GM12874 (cell line): ENCODE results near the gene TLNRD1.

Experiments used
- TF ChIP-seq, protein P1 (sequence below): IDR thresholded peaks from 2 replicates; pipeline ENCODE4 v1.5.1; 2011; ENCODE audit warnings: low read depth, mild to moderate bottlenecking, control low read depth, low read length, moderate library complexity; ENCODE audit not compliant: insufficient read depth

The TLNRD1 gene

DNA sequence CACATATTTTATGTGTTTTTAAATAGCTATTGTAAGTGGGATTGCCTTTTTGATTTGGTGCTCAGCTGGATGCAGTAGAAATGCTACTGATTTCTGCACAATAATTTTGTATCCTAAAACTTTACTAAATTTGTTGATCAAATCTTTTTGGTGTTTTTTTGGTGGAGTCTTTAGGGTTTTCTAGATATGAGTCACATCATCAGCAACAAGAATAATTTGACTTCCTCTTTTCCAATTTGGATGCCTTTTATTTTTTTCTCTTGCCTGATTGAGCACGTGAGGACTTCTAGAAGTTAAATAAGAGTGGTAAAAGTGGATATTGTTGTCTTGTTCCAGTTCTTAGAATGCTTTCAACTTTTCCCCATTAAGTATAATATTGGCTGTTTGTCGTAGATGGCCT lies 51.3 kb downstream of the TLNRD1 start:
- TF ChIP-seq, protein P1, sequence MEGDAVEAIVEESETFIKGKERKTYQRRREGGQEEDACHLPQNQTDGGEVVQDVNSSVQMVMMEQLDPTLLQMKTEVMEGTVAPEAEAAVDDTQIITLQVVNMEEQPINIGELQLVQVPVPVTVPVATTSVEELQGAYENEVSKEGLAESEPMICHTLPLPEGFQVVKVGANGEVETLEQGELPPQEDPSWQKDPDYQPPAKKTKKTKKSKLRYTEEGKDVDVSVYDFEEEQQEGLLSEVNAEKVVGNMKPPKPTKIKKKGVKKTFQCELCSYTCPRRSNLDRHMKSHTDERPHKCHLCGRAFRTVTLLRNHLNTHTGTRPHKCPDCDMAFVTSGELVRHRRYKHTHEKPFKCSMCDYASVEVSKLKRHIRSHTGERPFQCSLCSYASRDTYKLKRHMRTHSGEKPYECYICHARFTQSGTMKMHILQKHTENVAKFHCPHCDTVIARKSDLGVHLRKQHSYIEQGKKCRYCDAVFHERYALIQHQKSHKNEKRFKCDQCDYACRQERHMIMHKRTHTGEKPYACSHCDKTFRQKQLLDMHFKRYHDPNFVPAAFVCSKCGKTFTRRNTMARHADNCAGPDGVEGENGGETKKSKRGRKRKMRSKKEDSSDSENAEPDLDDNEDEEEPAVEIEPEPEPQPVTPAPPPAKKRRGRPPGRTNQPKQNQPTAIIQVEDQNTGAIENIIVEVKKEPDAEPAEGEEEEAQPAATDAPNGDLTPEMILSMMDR = no peak

DNA sequence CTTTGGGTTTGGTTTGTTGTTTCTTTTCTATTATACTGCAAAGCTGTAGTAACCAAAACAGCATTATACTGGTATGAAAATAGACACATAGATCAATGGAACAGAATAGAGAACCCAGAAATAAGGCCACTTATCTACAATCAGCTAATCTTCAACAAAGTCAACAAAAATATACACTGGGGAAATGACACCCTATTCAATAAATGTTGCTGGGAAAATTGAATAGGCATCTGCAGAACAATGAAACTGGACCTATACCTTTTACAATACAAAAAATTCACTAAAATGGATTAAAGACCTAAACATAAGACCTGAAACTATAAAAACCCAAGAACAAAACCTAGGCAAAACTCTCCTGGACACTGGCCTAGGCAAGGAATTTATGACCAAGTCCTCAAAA lies 52.9 kb downstream of the TLNRD1 start:
- TF ChIP-seq, protein P1 = no peak

DNA sequence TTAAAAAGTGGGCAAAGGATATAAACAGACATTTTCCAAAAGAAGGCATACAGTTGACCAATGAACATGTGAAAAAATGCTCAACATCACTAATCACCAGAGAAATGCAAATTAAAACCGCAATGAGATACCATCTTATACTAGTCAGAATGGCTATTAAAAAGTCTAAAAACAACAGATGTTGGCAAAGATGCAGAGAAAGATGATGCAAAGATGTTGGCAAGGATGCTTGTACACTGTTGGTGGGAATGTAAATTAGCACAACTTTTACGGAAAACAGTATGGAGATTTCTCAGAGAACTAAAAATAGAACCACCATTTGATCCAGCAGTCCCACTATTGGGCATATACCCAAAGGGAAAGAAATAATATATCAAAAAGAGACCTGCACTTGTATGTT lies 53.5 kb downstream of the TLNRD1 start:
- TF ChIP-seq, protein P1 = no peak
